CMK (cell line): ENCODE measurements around the gene NKIRAS1.
"Not testable (repeated sequence)": the region's sequence is repeated elsewhere in the genome, so short reads cannot be mapped to it uniquely, and the experiment has no call there.

Experiments used
- DNase-seq: peaks from one replicate; pipeline ENCODE4 v3.0.0-alpha.2; 2010; ENCODE audit warnings: low read depth

NKIRAS1 gene

DNA sequence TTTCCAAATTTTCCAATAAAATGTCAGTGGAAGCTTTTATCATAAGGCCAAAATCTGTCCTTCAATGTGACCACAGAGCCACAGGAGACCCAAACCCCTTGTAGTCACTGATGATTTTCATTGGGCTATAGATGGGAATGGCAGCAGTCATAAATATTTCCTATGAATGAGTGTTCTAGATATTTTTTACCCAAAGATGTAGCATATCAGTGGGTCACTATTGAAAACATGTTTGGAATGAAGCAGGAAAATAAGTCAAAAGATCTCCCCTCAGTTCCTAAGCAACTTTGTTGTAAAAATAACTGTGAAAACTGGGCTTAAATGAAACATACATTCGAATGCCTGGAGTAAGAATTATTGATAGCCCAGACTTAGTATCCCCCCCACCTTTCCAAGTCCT is 49.0 kb downstream of the NKIRAS1 start:
- DNase-seq: no peak

DNA sequence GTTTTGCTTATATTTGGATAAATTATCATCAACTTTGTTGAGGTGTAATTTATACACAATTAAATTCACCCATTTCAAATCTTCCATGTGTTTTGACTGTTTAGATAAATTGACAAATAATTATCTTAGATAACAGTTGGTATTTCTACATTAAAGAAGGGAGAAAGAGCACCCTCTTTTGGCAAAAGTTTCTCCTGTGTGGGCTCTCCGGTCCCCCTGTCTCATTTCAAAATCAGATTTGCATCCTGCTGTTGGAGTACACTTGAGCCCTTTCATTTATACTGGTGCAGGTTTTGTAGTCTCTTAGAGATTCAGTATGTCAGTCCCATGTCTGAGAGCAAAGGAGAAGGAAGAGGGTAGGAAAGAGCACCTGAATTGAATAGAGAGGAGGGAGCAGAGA is 49.4 kb downstream of the NKIRAS1 start:
- DNase-seq: no peak

GRCh38 chr3:23865595-23866396 is 51.0 kb downstream of the NKIRAS1 start:
- DNase-seq: no peak

DNA sequence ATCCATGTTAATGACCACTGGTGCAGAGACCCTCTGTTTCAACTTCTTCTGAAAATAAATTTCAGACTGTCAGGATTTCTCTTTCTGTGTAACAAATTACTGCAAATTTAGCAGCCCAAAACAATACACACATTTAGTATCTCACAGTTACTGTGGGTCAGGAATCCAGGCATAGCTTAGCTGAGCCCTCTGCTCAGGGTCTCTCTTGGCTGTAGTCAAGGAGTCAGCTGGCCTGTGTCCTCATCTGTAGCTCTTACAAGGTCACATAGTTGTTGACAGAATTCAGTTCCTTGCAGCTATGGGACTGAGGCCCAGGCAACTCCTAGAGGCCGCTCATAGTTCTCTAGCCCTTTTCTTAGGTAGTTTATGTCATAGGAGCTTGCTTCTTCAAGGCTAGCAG is 51.9 kb downstream of the NKIRAS1 start:
- DNase-seq: no peak

DNA sequence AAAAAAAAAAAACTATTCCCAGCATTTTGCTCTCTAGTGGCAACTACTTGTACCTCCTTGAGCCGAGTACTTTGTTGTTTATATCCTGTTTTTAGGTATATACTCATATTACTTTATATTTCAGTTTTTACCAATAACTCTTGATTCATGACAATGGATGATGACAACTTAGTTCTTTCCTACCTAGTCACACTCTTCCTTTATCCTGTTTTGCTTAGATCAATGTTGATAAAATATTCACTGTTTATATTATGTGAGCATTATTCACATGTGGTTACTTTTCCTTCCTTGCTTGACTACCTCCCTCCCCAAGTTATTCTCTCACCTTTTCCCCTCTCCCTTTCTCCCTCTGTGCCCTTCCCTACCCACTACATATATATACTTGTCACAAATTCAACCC is 53.7 kb downstream of the NKIRAS1 start:
- no peak for DNase-seq

- DNase-seq: no peak
Observed at GRCh38 chr3:23861689-23862088, 55.1 kb downstream of the NKIRAS1 start.

GRCh38 chr3:23859839-23860382 is 56.9 kb downstream of the NKIRAS1 start:
- no peak for DNase-seq

- no peak for DNase-seq
Observed at GRCh38 chr3:23859012-23859743, 57.6 kb downstream of the NKIRAS1 start.

GRCh38 chr3:23856286-23856685 is 60.5 kb downstream of the NKIRAS1 start:
- no peak for DNase-seq

DNA sequence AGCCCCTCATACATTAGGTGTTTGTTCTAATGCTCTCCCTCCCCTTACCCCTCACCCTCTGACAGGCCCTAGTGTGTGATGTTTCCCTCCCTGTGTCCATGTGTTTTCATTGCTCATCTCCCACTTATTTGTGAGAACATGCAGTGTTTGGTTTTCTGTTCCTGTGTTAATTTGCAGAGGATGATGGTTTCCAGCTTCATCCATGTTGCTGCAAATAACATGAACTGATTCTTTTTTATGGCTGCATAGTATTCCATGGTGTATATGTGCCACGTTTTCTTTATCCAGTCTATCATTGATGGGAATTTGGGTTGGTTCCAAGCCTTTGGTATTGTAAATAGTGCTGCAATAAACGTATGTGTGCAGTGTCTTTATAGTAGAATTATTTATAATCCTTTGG is 67.3 kb downstream of the NKIRAS1 start:
- not testable (repeated sequence) for DNase-seq

GRCh38 chr3:23845326-23846216 is 71.2 kb downstream of the NKIRAS1 start:
- no peak for DNase-seq

- no peak for DNase-seq
Observed at GRCh38 chr3:23843869-23844268, 72.9 kb downstream of the NKIRAS1 start.
